ENCODE measurements around the gene CTAG1B.
"Not testable (repeated sequence)": the region's sequence is repeated elsewhere in the genome, so short reads cannot be mapped to it uniquely, and the experiment has no call there.

Gene CTAG1B

GRCh38 chrX:154619182-154619581 is at the start of gene CTAG1B:
Gene CTAG1B, minus strand, starts transcription at chrX:154619282. Its CDS starts 64 bp downstream, at chrX:154619218.
- DNase-seq = not testable (repeated sequence)

- DNase-seq = no peak
These were observed 42.8 kb upstream of the CTAG1B start for GRCh38 chrX:154661899-154662298.

- no peak for DNase-seq
These were observed 42.1 kb upstream of the CTAG1B start for GRCh38 chrX:154661170-154661569.

- no peak for DNase-seq
These were observed 41.5 kb upstream of the CTAG1B start for GRCh38 chrX:154660541-154660940.

GRCh38 chrX:154658957-154659356 is 39.9 kb upstream of the CTAG1B start:
- DNase-seq = no peak

GRCh38 chrX:154658187-154658586 is 39.1 kb upstream of the CTAG1B start:
- DNase-seq = no peak

- DNase-seq = no peak
These were observed 38.2 kb upstream of the CTAG1B start for GRCh38 chrX:154657226-154657805.

- no peak for DNase-seq
These were observed 36.7 kb upstream of the CTAG1B start for GRCh38 chrX:154655786-154656185.

GRCh38 chrX:154655346-154655745 is 36.3 kb upstream of the CTAG1B start:
- DNase-seq = no peak

- DNase-seq = no peak
These were observed 35.8 kb upstream of the CTAG1B start for GRCh38 chrX:154654925-154655324.

GRCh38 chrX:154654372-154654771 is 35.3 kb upstream of the CTAG1B start:
- DNase-seq = no peak

GRCh38 chrX:154653413-154653812 is 34.3 kb upstream of the CTAG1B start, which contains the start of gene CTAG2:
Gene CTAG2, minus strand, starts transcription at chrX:154653579. Its CDS starts 64 bp downstream, at chrX:154653515.
- DNase-seq = not testable (repeated sequence)

- DNase-seq = no peak
These were observed 33.9 kb upstream of the CTAG1B start for GRCh38 chrX:154653048-154653401.

GRCh38 chrX:154652311-154653047 is 33.4 kb upstream of the CTAG1B start:
- DNase-seq = no peak

- DNase-seq = no peak
These were observed 31.1 kb upstream of the CTAG1B start for GRCh38 chrX:154650221-154650510.

- no peak for DNase-seq
These were observed 30.6 kb upstream of the CTAG1B start for GRCh38 chrX:154649503-154650220.

GRCh38 chrX:154648931-154649330 is 29.8 kb upstream of the CTAG1B start:
- DNase-seq = no peak

- DNase-seq = not testable (repeated sequence)
These were observed 26.8 kb upstream of the CTAG1B start for GRCh38 chrX:154645745-154646378.

- DNase-seq = not testable (repeated sequence)
These were observed 24.6 kb upstream of the CTAG1B start for GRCh38 chrX:154643708-154644107.

GRCh38 chrX:154641740-154642139 is 22.7 kb upstream of the CTAG1B start:
- DNase-seq = not testable (repeated sequence)

GRCh38 chrX:154633661-154634060 is 14.6 kb upstream of the CTAG1B start:
- not testable (repeated sequence) for DNase-seq

- DNase-seq = not testable (repeated sequence)
These were observed 11.9 kb upstream of the CTAG1B start for GRCh38 chrX:154630949-154631348.

GRCh38 chrX:154628960-154629359 is 9.9 kb upstream of the CTAG1B start:
- not testable (repeated sequence) for DNase-seq

All from NCI-H446 treated with DMSO at 0.1 percent for 48 hours (cell line).